ENCODE data around the gene FAF1.
"Not testable (repeated sequence)": the region's sequence is repeated elsewhere in the genome, so short reads cannot be mapped to it uniquely, and the experiment has no call there.

FAF1 gene

GRCh38 chr1:50920409-50920808 lies 39.7 kb downstream of the FAF1 start:
- no peak overlapping the region for H3K4me3 ChIP-seq (ENCODE audit: low read depth, low read length)
- no peaks in the 10 kb centered on the region; the same call in 1 of the 2 replicates for H3K36me3 ChIP-seq
- peaks cover 3% of the 10 kb centered on the region for H3K9me3 ChIP-seq (ENCODE audit: severe bottlenecking)
- no peaks in the 10 kb centered on the region for H3K27me3 ChIP-seq (ENCODE audit: insufficient read depth, low read depth, severe bottlenecking)
- no peak overlapping the region for H3K27ac ChIP-seq
- no peak for DNase-seq
- TF ChIP-seq CTCF (IDR thresholded peaks at IDR 0.05; ENCODE audit: low read depth, low read length) = no peak

- TF ChIP-seq CTCF (IDR thresholded peaks at IDR 0.05; ENCODE audit: low read depth, low read length) = no peak
- Histone ChIP-seq H3K4me3 (ENCODE audit: low read depth, low read length) (no peak overlapping the region), H3K27ac (no peak overlapping the region), H3K9me3 (ENCODE audit: severe bottlenecking) (peaks cover 3% of the 10 kb centered on the region), H3K27me3 (ENCODE audit: insufficient read depth, low read depth, severe bottlenecking) (no peaks in the 10 kb centered on the region), H3K36me3 (no peaks in the 10 kb centered on the region)
- no peak for DNase-seq
These were observed 42.6 kb downstream of the FAF1 start for GRCh38 chr1:50917138-50918137.

GRCh38 chr1:50915621-50916020 lies 44.4 kb downstream of the FAF1 start:
- H3K27me3 ChIP-seq (ENCODE audit: insufficient read depth, low read depth, severe bottlenecking) = no peaks in the 10 kb centered on the region
- no peak overlapping the region for H3K4me3 ChIP-seq (ENCODE audit: low read depth, low read length)
- H3K9me3 ChIP-seq (ENCODE audit: severe bottlenecking) = no peaks in the 10 kb centered on the region
- TF ChIP-seq CTCF (IDR thresholded peaks at IDR 0.05; ENCODE audit: low read depth, low read length) = no peak
- no peak for DNase-seq
- H3K27ac ChIP-seq = no peak overlapping the region
- H3K36me3 ChIP-seq = no peaks in the 10 kb centered on the region

- Histone ChIP-seq H3K27me3 (ENCODE audit: insufficient read depth, low read depth, severe bottlenecking) (no peaks in the 10 kb centered on the region), H3K27ac (no peak overlapping the region), H3K4me3 (ENCODE audit: low read depth, low read length) (no peak overlapping the region), H3K36me3 (no peaks in the 10 kb centered on the region; the same call in 1 of the 2 replicates), H3K9me3 (ENCODE audit: severe bottlenecking) (no peaks in the 10 kb centered on the region)
- TF ChIP-seq CTCF (IDR thresholded peaks at IDR 0.05; ENCODE audit: low read depth, low read length) = no peak
- DNase-seq = no peak
These were observed 46.1 kb downstream of the FAF1 start for GRCh38 chr1:50913954-50914353.

- H3K9me3 ChIP-seq (ENCODE audit: severe bottlenecking); H3K4me3 ChIP-seq (ENCODE audit: low read depth, low read length); H3K27me3 ChIP-seq (ENCODE audit: insufficient read depth, low read depth, severe bottlenecking); DNase-seq; H3K27ac ChIP-seq; H3K36me3 ChIP-seq: not testable (repeated sequence)
These were observed 49.7 kb downstream of the FAF1 start for GRCh38 chr1:50910356-50910755.

GRCh38 chr1:50907610-50908009 lies 52.5 kb downstream of the FAF1 start:
- not testable (repeated sequence) for H3K9me3 ChIP-seq (ENCODE audit: severe bottlenecking); H3K4me3 ChIP-seq (ENCODE audit: low read depth, low read length); H3K27ac ChIP-seq; DNase-seq; H3K36me3 ChIP-seq; H3K27me3 ChIP-seq (ENCODE audit: insufficient read depth, low read depth, severe bottlenecking)

- H3K27ac ChIP-seq; H3K36me3 ChIP-seq; H3K27me3 ChIP-seq (ENCODE audit: insufficient read depth, low read depth, severe bottlenecking); H3K4me3 ChIP-seq (ENCODE audit: low read depth, low read length); H3K9me3 ChIP-seq (ENCODE audit: severe bottlenecking); DNase-seq: not testable (repeated sequence)
These were observed 54.0 kb downstream of the FAF1 start for GRCh38 chr1:50906050-50906449.
